Measurements from ENCODE around the gene CA10. TPM values are rescaled to one million over a fixed set of nuclear protein-coding genes. Genes with fewer than 3 reads are reported as not detected.

CA10 gene
- total and polyA plus RNA-seq, 11 donors, result not detected

DNA sequence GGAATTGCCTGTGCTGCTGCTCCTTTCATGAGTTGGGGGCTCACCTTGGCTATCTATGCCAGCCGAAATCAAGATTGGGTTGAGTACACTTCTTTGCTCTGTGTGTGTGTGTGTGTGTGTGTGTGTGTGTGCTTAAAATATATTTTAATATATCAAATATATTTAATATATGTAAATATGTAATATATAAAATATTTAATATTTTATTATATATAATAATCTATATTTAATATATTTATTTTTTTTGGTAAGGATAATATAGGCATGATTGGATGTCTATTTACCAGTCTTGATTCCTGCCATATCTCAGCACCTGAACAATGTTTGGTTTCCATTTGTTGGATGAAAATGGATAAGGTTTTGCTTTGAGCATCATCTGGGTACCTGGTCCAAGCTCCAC lies 399.3 kb downstream of the CA10 start:
- DNase-seq (no peak), ATAC-seq (no peak)
- Histone ChIP-seq H3K27me3 (peaks cover 0 to 24% (median 0%) of the 10 kb centered on the region in 9 donors), H3K27ac (no peak overlapping the region), H3K4me3 (no peak overlapping the region), H3K4me1 (no peaks in the 10 kb centered on the region), H3K9me3 (no peaks in the 10 kb centered on the region), H3K36me3 (no peaks in the 10 kb centered on the region)
- 91 to 95% (median 93%) methylated on average over 1 of the region's 1 CpG for WGBS, 4 donors
- intact Hi-C loops (cut with DNase I), result no loop called here
- TF ChIP-seq, protein P1, sequence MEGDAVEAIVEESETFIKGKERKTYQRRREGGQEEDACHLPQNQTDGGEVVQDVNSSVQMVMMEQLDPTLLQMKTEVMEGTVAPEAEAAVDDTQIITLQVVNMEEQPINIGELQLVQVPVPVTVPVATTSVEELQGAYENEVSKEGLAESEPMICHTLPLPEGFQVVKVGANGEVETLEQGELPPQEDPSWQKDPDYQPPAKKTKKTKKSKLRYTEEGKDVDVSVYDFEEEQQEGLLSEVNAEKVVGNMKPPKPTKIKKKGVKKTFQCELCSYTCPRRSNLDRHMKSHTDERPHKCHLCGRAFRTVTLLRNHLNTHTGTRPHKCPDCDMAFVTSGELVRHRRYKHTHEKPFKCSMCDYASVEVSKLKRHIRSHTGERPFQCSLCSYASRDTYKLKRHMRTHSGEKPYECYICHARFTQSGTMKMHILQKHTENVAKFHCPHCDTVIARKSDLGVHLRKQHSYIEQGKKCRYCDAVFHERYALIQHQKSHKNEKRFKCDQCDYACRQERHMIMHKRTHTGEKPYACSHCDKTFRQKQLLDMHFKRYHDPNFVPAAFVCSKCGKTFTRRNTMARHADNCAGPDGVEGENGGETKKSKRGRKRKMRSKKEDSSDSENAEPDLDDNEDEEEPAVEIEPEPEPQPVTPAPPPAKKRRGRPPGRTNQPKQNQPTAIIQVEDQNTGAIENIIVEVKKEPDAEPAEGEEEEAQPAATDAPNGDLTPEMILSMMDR (IDR thresholded peaks at IDR 0.05), result no peak
- no peak for TF ChIP-seq POLR2A (IDR thresholded peaks at IDR 0.05)

DNA sequence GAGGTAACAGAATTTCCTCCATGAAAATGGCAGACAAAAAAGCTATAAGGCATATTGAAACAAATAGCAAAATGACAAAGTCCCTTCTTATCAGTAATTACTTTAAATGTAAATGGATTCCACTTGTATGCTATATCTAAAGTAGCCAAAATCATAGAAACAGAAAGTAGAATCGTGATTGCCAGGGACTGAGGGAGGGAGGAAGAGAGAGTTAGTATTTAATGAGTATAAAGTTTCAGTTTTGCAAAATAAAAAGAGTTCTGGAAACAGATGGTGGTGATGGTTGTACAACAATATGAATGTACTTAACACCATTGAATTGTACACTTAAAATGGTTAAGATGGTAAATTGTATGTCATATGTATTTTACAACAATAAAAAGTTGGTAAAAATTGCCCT lies 407.4 kb downstream of the CA10 start:
- TF ChIP-seq, protein P1 (IDR thresholded peaks at IDR 0.05), result no peak
- TF ChIP-seq POLR2A (IDR thresholded peaks at IDR 0.05), result no peak
- H3K27me3 ChIP-seq, result no peaks in the 10 kb centered on the region
- H3K4me1 ChIP-seq, result no peaks in the 10 kb centered on the region
- no peaks in the 10 kb centered on the region for H3K36me3 ChIP-seq
- H3K9me3 ChIP-seq, result no peaks in the 10 kb centered on the region
- H3K27ac ChIP-seq, result no peak overlapping the region
- no peak overlapping the region for H3K4me3 ChIP-seq
- intact Hi-C loops (cut with DNase I), result no loop called here
- no peak for DNase-seq
- WGBS, 4 donors, result 65 to 77% (median 70%) methylated on average over 1 of the region's 1 CpG
- no peak for ATAC-seq

DNA sequence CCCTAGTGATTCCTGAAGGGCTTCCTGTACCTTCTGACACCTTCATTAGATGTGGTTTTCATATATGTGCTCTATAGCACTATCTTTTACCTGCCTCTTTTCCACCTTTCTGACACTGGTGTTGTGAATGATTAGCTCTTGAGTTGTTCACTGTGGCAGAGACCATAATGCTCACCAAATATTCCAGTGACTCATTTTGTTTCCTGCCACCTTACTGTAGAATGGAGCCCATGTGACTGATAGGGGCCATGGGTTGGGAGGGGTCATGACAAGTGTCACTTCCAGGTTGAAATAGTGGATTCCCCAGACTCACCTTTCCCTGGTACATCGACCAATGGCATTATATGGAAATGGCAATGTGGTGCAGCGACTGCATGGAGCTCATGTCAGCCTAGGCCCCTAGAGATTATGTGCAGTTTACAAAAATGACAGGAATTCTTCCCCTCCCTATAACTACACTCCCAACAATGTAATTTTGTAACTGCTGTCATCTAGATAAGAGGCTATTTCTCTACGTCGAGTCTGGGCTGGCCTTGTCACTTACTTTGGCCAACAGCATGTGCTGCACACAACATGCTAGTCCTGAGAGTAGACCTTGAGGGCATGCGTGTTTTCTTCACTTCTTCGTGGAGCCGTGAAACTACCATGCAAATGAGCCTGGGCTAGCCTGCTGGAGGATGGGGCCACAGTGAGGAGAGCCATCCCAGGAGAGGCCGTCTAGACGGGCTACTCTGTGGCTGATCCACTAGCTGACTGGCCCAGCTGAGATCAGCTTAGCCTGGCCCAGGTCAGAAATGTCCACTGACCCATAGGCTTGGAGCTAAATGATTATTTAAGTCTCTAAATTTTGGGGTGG lies 409.5 kb downstream of the CA10 start:
- ATAC-seq, result no peak
- intact Hi-C loops (cut with DNase I), result loop anchor here in 2 of 10 donors (5.0 to 10.0 kb wide), 2 partner anchors 56 to 123 kb away; no protein-coding TSS in a partner anchor
- TF ChIP-seq, protein P1 (IDR thresholded peaks at IDR 0.05), result no peak
- TF ChIP-seq POLR2A (IDR thresholded peaks at IDR 0.05), result no peak

DNA sequence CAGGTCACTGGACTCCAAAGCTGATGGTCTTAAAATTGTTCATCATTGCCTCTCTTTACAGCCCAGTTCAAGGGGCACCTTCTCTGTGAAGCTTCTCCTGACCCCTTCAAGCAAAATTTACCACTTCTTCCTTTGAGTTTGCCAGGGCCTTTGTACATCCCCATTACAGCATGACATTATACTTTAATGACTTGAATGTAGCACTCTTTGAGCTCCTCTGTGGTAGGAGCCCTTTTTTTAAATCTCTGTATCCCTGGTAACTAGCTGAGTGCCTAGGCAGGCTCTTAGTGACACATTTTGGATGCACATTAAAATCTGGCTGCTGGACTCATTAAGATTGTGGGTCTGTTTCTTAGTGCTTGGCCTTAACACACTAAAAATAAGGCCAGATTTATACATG lies 412.1 kb downstream of the CA10 start:
- Histone ChIP-seq H3K27ac (no peak overlapping the region), H3K9me3 (no peaks in the 10 kb centered on the region), H3K27me3 (no peaks in the 10 kb centered on the region), H3K36me3 (no peaks in the 10 kb centered on the region), H3K4me1 (no peaks in the 10 kb centered on the region), H3K4me3 (no peak overlapping the region)
- DNase-seq, result no peak
- no peak for ATAC-seq
- intact Hi-C loops (cut with DNase I), result loop anchor here in 2 of 10 donors (5.0 to 10.0 kb wide), 2 partner anchors 58 to 126 kb away; no protein-coding TSS in a partner anchor
- TF ChIP-seq, protein P1 (IDR thresholded peaks at IDR 0.05), result no peak
- TF ChIP-seq POLR2A (IDR thresholded peaks at IDR 0.05), result no peak

More for the DNA sequence above, 409.5 kb downstream of the CA10 start:
- no peaks in the 10 kb centered on the region for H3K4me1 ChIP-seq
- no peak overlapping the region for H3K4me3 ChIP-seq
- WGBS, 4 donors, result 78 to 93% (median 85%) methylated on average over 9 of the region's 9 CpGs
- no peaks in the 10 kb centered on the region for H3K27me3 ChIP-seq
- H3K9me3 ChIP-seq, result no peaks in the 10 kb centered on the region
- DNase-seq, result no peak
- no peak overlapping the region for H3K27ac ChIP-seq
- H3K36me3 ChIP-seq, result no peaks in the 10 kb centered on the region

Measured in heart left ventricle (tissue), 16 donors.